Hypothalamus (tissue), 51 donors: ENCODE measurements around the gene RNPC3.
A peak's percentile ranks its signal among the peaks of the same experiment; 100 is the strongest.

Source experiments
- DNase-seq, 51 donors: peaks; one replicate each; lab custom pipeline; 2025; lab: John Stamatoyannopoulos, UW

RNPC3 gene, protein sequence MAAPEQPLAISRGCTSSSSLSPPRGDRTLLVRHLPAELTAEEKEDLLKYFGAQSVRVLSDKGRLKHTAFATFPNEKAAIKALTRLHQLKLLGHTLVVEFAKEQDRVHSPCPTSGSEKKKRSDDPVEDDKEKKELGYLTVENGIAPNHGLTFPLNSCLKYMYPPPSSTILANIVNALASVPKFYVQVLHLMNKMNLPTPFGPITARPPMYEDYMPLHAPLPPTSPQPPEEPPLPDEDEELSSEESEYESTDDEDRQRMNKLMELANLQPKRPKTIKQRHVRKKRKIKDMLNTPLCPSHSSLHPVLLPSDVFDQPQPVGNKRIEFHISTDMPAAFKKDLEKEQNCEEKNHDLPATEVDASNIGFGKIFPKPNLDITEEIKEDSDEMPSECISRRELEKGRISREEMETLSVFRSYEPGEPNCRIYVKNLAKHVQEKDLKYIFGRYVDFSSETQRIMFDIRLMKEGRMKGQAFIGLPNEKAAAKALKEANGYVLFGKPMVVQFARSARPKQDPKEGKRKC

DNA sequence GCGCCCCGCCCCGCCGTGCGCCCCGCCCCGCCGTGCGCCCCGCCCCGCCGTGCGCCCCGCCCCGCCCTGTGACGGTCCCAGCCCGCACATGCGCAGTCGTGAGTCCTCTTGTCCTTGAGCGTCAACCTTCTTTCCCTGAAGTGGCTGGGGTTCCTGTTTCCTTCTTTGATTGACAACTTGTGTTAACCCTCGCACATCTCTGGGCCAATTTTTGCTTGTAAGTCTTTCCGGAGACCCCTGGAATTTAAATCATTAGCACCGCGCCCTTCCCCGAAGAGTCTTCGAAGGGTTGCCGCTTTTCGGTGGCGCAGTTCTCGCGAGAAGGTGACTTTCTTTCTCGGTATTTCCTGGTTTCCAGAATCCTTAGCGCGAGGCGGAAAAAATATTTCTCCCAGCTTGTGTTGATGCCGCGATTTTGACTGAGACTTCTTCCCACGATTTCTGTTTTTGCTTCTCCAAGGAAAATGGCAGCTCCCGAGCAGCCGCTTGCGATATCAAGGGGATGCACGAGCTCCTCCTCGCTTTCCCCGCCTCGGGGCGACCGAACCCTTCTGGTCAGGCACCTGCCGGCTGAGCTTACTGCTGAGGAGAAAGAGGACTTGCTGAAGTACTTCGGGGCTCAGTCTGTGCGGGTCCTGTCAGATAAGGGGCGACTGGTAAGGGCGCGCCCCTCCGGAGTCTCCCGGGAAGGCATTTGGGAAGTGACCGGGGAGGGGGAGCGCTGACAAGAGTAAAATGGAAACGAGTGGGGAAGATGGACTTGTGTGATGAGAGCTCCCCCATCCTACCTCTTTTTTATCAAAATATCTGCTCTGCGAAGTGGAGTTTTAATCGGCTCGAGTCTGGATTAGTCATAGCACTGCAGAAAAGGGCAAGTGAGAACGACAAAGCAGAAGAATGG, at the start of gene RNPC3:
Gene RNPC3, plus strand, starts transcription at position 93 of the 901 bp plus-strand sequence. Its CDS starts 372 bp downstream, at position 465.
- DNase-seq = peak; percentile 24 to 95 (median 81)

DNA sequence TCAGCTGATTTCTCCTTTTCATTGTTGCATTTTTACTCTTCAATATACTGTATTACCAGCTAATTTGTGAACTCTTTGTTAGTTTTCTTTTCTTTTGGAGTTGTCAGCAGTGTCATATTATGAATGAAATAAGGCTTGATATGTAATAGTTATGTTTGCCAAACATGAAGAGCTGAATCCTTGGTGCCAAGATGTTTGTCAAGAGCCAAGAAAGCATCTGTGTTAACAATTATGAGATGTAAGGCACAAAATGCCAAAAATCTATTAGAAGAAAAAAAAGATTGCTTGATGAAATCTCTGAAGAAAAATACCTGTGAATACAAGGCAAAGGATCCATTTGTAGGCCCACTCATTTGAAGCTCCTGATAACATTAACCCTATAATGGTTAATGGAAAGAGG, 48.4 kb upstream of the RNPC3 start:
- no peak for DNase-seq

DNA sequence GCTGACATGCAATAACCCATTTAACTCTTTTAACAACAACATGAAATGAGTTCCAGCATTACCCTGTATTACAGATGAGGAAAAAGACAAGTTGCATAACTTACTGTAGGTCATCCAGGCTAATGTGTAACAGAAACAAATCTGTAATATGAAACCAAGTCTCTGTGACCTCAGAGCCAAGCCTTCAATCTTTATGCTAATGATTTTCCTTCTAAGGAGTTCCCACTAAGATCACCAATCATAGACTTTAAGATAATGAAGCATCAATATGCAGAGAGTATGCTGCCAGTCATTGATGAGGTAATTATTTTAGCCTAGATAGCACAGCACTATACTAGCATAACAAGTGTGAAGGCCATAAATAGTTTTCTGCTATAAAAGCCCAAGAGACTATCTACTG, 35.6 kb upstream of the RNPC3 start:
- no peak for DNase-seq

DNA sequence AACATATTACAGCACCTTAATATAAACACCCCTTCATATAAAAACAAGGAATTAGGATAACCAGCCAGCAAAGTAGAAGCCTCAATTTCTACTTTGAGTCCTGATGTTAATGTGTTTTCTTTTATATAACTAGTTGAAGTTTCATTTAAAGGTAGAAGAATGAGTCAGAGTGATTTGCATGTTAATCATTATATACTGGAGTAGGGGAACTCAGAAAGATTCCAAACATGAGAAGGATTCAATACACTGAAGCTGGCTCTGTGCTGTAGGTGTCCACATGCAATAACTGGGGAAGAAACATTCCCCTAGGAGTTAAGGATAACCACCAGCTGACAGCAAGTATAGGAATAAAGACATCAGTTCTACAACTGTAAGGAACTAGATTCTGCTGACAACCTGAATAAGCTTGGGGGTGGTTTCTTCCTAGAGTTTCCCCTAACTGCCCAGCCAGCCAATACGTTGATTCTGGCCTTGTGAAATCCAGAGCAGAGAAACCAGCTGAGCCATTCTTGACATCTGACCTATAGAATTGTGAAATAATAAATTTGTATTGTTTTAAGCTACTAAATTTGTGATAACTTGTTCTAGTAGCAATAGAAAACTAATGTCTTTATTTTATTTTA, 33.4 kb upstream of the RNPC3 start:
- DNase-seq = no peak

DNA sequence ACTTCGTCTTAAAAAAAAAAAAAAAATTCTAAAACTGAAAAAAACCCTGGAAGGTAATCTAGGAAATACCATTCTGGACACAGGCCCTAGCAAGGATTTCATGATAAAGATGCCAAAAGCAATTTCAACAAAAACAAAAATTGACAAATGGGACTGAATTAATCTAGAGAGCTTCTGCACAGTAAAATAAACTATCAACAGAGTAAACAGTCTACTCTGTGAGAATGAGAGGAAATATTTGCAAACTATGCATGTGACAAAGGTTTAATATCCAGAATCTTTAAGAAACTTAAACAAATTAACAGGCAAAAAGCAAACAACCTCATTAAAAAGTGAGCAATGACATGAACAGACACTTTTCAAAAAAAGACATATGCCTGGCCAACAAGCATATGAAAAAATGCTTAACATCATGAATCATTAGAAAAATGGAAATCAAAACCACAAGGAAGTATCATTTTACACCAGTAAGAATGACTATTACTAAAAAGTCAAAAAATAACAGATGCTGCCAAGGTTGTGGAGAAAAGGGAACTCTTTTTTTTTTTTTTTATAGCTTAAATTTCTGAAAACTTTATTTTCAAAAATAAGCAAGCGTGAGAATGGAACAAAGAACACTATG, 29.4 kb upstream of the RNPC3 start:
- DNase-seq = no peak

DNA sequence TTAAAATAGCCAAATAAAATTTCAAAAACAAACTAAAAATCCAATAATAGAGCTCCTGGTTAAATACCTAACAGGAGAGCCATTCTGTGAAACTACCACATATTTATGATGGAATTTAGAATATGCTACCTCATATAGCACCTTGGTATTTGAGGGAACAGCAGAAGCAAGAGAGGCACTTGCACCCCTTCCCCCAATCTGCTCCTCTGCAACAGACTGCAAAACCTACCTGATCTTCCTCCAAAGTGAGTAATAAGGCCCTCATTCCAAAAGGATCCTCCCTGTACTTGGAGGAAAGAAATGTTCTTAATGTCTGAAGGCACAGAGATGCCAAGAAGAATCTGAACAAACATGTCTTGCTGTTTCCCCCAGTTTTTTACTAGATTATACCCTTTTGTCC, 28.1 kb upstream of the RNPC3 start:
- DNase-seq = no peak

DNA sequence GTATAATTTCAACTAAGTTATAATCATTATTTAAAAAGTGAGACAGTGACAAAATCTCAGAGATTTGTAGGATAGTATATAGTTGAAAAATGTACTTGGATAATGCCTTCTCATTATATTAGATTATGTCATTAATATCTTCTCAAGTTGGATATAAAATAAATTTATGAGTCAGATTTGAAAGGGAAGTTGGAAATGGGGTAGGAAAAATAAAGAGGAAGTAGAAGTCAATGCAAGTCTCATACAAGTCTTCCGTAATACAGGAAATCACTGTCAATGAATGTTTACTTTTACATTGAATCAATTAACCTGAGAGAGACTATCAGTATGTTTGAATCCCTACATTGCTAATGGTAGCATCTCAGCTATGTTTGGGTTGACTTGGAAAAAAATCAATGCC, 16.2 kb upstream of the RNPC3 start:
- DNase-seq = no peak

DNA sequence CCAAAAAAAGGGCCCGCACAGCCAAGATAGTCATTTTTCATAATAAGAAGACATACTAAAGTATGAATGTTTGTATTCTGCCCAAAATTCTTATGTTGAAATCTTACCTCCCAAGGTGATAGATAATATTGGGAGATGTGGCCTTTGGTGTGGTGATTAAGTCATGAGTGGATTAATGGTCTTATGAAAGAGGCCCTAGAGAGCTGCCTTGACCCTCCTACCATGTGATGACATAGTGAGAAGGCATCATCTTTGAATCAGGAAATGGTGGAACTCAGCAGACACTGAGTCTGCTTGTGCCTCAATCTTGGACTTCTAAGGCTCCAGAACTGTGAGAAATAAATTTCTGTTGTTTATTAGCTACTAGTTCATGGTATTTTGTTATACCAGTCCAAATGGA, 11.8 kb upstream of the RNPC3 start:
- DNase-seq = no peak

DNA sequence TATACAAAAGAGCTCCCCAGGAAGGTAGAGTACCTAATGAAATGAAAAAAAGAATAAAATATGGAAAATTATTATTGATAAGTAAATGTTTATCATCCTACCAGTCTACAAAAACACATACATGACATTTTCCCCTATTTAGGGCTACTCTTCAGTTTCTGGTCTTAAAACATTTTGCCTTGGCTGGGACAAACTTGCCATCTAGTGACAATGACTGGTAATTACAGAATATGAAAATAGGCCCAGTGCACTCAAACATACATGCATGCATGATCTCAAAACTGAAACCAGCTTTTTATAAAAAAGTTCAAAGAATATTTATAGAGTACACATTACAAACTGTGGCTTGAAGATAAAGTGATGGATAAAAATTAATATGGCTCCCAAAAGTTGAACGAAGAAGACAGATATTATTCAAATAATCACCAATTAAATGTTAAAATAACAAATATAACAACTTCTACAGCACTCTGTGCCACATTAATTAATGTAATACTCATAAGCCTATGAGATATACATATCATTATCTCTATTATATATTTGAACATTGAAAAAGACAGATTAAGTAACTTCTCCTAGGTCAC, 10.5 kb upstream of the RNPC3 start:
- DNase-seq = peak in 3 of 51 donors; percentile 2 to 21 (median 3)

DNA sequence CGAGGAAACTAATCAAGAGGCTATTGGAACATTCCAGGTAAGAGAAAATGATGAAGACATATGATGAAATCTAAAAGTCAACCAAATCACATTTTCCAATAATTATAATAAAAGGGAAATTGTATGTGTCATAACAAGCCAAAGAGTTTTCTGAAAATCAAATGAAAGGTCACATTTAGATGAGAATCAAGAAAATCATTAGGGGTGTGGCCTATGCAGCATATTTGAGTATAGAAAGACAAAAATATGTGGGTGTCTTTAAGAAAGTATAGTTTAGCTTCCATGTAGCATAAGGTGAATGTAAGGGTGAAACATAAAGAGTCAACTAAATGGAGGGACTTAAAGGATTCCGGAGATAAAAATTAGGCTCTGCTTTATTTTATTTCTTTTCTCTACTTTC, 9.2 kb upstream of the RNPC3 start:
- no peak for DNase-seq

DNA sequence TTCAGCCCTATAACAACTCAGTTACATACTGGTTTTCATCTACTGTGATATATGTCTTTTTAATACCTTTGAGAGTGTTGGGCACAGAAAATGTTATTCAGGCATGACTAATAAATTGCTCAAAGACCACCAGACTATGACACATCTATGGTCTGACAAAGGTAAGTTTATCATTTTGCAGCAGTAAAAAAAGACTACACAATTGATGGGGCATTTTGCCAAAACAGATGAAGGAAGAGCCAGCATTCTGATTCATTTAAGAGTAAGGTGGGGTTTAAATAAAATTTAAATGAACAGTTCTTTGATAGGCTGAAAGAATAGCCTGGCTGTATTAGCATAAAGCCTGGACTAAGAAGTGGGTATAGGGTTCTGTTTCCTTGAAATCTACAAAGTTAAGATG, 8.8 kb upstream of the RNPC3 start:
- DNase-seq = no peak

DNA sequence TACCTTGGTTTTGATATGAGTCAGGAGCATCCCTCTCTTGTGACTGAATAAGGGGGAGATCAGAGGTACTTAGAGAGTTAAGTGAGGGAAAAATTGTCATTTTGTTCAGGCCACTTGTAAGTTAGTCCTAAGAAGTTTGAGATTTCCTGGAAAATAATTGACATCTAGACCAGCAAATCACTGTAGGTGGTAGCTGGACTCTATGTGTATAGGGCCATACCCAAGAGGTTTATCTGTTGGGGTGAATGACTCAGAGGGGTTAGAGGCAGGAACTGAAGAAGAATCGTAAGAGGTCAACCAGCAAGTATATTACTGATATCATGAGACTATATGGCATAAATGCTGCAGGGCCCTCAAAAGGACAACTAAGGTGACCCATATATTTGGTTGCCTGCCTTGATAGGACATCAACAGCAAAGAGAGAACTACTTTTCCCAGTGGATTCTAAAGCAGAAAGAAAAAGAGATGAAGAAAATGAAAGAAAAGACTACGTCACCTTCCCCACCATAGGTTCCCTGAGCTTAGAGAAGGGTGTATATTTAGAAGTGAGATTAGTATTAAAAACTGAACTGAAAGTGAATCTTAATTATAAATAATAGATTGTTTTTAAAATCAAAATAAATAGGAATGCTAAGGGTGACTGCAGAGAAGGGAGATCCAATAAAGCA, 8.0 kb upstream of the RNPC3 start:
- no peak for DNase-seq

DNA sequence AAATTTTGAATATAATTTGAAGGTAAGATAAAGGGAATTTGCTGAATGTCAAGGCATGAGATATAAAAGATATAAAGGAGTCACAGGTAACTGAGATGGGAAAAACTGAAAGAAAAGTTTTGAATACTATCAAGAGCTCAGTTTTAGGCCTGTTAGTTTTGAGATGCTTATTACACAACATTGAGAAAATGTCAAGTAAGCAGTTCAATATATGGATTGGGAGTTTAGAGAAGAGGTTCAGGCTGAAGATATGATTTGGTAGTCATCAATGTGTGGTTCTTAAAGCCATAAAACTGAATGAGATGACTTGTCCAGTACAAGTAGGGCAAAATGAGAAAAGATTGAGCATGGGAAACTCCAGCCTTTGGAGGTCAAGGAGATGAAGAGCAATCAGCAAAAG, 4.7 kb upstream of the RNPC3 start:
- DNase-seq = no peak

DNA sequence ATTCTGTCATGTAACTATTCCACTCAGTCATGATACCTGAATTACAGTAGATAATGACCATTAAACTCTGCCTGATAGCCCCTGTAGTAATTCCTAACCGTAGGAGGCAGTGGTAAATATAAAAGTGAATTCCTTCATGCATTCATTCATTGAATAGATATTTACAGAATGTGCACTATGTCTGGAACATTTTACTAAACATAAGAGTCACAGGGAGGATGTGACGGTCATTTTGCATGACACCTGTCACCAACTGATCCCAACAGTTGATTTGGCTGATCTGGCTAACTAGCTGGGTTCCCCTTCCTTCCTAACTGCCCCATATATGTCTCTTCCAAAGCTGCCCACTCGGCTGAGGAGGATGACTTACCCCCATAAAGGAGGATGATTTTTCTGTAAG, 2.2 kb upstream of the RNPC3 start:
- no peak for DNase-seq

DNA sequence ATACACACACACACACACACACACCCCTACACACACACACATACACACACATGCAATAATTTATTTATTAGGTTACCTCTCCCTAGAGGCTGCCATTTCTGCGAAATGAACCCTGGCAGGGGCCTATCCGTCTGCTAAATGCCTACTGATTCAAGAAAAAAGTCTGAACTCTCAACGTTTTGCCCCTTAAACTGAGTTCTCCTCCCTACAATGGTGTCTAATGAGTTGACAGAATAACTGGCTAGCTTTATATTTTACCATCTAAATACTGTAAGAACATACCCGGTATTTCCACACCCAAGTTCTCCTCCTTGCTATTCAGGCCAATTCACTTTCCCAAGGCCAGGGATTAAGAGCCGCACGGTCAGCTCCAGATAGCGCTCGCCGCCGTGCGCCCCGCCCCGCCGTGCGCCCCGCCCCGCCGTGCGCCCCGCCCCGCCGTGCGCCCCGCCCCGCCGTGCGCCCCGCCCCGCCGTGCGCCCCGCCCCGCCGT, 339 bp upstream of the RNPC3 start:
- peak in 8 of 51 donors; percentile 1 to 56 (median 29) for DNase-seq

DNA sequence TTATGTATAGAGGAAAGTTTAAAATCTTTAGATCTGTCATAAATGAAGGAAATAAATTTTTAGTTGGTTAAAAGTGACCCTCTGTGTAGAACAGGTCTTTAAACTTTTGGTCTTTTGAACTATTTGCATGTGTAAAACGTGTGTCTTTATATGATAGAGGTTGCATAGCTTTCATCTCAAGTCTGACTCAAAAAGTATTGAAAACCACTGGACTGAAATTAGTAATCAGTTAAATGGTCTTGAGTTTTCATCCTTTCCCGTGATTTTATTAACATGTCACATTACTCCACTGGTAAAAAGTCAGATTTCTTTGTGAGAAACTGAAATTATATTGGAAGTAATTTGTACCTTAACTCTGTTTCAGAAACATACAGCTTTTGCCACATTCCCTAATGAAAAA, 1.8 kb downstream of the RNPC3 start:
- DNase-seq = no peak

DNA sequence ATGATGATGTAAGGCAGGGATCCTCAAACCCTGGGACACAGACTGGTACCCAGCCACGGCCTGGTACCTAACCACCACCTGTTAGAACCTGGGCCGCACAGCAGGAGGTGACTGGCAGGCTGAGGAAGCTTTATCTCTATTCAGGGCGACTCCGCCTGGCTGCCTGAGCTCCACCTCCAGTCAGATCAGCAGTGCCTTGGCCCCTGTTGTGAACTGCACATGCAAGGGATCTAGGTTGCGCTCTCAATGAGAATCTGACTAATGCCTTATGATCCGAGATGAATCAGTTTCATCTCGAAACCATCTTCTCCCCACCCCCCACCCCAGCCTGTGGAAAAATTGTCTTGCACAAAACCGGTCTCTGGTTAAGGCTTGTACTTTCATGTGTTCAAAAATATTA, 4.2 kb downstream of the RNPC3 start:
- no peak for DNase-seq

DNA sequence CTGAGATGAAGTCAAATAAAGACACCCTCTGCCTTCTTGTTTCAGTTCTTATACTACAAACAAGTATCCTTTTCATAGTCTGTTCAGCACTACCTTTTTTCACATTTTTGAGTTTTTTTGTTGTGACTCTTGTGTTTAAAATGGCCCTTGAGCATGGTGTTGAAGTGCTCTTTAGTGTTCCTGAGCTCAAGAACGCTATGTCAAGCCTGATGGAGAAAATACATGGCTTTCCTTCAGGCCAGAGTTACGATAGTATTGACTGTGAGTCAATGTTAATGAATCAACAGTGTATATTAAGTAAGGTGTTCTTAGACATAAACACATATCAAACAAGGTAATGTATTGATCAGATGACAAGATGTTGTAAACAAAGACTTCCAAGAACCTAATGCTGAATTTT, 12.7 kb downstream of the RNPC3 start:
- no peak for DNase-seq

DNA sequence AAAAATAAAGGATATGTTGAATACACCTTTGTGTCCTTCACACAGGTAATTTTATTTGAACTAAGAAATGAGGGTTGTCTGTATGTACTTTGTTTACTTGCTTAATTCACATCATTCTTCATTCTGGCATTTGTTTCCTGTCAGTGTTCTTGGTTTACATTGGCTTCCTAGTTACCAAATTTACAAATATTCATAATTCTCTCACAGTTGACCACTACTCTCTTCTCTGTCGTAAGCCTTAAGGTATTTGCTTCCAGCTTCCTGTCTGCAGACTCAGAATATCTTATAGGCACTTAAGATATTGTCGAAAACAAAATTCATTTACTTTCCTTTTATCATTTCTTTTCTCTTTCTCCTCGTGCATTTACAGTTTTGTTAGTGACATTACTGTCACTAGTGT, 15.9 kb downstream of the RNPC3 start:
- DNase-seq = no peak

DNA sequence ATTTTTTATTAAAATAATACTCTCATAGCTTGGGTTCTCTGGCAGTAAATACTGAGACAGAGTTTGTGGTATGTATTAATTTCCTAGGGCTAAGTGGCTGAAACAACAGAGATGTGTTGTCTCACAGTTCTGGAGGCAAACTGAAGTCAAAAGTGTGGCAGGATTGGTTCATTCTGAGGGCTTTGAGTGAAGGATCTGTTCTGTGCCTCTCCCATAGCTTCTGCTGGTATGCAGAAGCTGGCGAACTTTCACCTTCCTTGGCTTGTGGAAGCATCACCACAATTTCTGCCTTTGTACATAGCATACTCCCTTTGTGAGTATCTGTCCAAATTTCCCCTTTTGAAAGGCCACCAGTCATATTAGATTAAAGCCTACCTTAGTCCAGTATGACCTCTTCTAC, 21.0 kb downstream of the RNPC3 start:
- no peak for DNase-seq
